HL-60 (cell line): Measurements from ENCODE around the gene CFLAR.
"Not testable (repeated sequence)": the region's sequence is repeated elsewhere in the genome, so short reads cannot be mapped to it uniquely, and the experiment has no call there.

ENCODE experiments used
- CTCF ChIP-seq: IDR thresholded peaks from one replicate; pipeline ENCODE4 v1.5.1; 2011; ENCODE audit warnings: low read length, control low read depth, inconsistent platforms; ENCODE audit not compliant: insufficient read depth
- GABPA ChIP-seq: IDR thresholded peaks from 2 replicates; pipeline ENCODE4 v1.6.1; 2012; ENCODE audit warnings: low read depth
- POLR2AphosphoS5 ChIP-seq: IDR thresholded peaks from 2 replicates; pipeline ENCODE4 v1.6.1; 2012; ENCODE audit warnings: low read depth
- REST ChIP-seq: IDR thresholded peaks from 2 replicates; pipeline ENCODE4 v1.6.1; 2012; ENCODE audit warnings: low read depth; ENCODE audit not compliant: insufficient replicate concordance
- SPI1 ChIP-seq: IDR thresholded peaks from 2 replicates; pipeline ENCODE4 v1.6.1; 2012; ENCODE audit warnings: low read depth, mild to moderate bottlenecking, borderline replicate concordance

- TF ChIP-seq CTCF, REST, GABPA: not testable (repeated sequence)
- TF ChIP-seq SPI1 (peak; percentile 55; the same call in 1 of the 2 replicates), POLR2AphosphoS5 (peak; percentile 48)
These were observed 23.2 kb downstream of the CFLAR start for GRCh38 chr2:201138986-201139781.
